Ramos (cell line): ENCODE measurements around the gene ADIPOR2.

ENCODE experiments used
- in situ Hi-C: fragments of 300-500 bp; cut with MboI; formaldehyde crosslinking; loops from one replicate; pipeline ENCODE4 v1.14.3; 2022; ENCODE audit warnings: low sequenced_read_pairs; ENCODE audit not compliant: unreplicated experiment

ADIPOR2 gene

GRCh38 chr12:1822699-1823098 lies 131.8 kb downstream of the ADIPOR2 start:
- in situ Hi-C loops = no loop called here

- in situ Hi-C loops = no loop called here
Observed at GRCh38 chr12:1823237-1823636, 132.4 kb downstream of the ADIPOR2 start.

- in situ Hi-C loops = no loop called here
Observed at GRCh38 chr12:1825382-1826102, 134.7 kb downstream of the ADIPOR2 start.

GRCh38 chr12:1826401-1826800 lies 135.5 kb downstream of the ADIPOR2 start:
- in situ Hi-C loops = no loop called here

- in situ Hi-C loops = no loop called here
Observed at GRCh38 chr12:1826867-1827705, 136.2 kb downstream of the ADIPOR2 start.

GRCh38 chr12:1827826-1828805 lies 137.2 kb downstream of the ADIPOR2 start:
- in situ Hi-C loops = no loop called here

- in situ Hi-C loops = no loop called here
Observed at GRCh38 chr12:1828856-1829255, 138.0 kb downstream of the ADIPOR2 start.

GRCh38 chr12:1829306-1829900 lies 138.5 kb downstream of the ADIPOR2 start:
- in situ Hi-C loops = no loop called here

GRCh38 chr12:1830401-1830845 lies 139.6 kb downstream of the ADIPOR2 start:
- in situ Hi-C loops = no loop called here

- in situ Hi-C loops = no loop called here
Observed at GRCh38 chr12:1830981-1831963, 140.4 kb downstream of the ADIPOR2 start.

GRCh38 chr12:1832801-1833595 lies 142.1 kb downstream of the ADIPOR2 start:
- in situ Hi-C loops = no loop called here

GRCh38 chr12:1833596-1834028 lies 142.7 kb downstream of the ADIPOR2 start:
- in situ Hi-C loops = no loop called here

GRCh38 chr12:1834186-1834925 lies 143.5 kb downstream of the ADIPOR2 start:
- in situ Hi-C loops = no loop called here

- in situ Hi-C loops = no loop called here
Observed at GRCh38 chr12:1835211-1836131, 144.6 kb downstream of the ADIPOR2 start.

GRCh38 chr12:1836241-1836803 lies 145.5 kb downstream of the ADIPOR2 start:
- in situ Hi-C loops = no loop called here

- in situ Hi-C loops = no loop called here
Observed at GRCh38 chr12:1836854-1837421, 146.1 kb downstream of the ADIPOR2 start.
